GM12892 (cell line): ENCODE results near the gene ANO7.

ENCODE experiments used
- POLR2AphosphoS5 ChIP-seq: IDR thresholded peaks from 2 replicates; pipeline ENCODE4 v1.6.1; 2011; ENCODE audit warnings: low read depth, low read length, control low read depth
- TAF1 ChIP-seq: IDR thresholded peaks from 2 replicates; pipeline ENCODE4 v1.6.1; 2011; ENCODE audit warnings: low read depth, mild to moderate bottlenecking, control low read depth, low read length, borderline replicate concordance

DNA sequence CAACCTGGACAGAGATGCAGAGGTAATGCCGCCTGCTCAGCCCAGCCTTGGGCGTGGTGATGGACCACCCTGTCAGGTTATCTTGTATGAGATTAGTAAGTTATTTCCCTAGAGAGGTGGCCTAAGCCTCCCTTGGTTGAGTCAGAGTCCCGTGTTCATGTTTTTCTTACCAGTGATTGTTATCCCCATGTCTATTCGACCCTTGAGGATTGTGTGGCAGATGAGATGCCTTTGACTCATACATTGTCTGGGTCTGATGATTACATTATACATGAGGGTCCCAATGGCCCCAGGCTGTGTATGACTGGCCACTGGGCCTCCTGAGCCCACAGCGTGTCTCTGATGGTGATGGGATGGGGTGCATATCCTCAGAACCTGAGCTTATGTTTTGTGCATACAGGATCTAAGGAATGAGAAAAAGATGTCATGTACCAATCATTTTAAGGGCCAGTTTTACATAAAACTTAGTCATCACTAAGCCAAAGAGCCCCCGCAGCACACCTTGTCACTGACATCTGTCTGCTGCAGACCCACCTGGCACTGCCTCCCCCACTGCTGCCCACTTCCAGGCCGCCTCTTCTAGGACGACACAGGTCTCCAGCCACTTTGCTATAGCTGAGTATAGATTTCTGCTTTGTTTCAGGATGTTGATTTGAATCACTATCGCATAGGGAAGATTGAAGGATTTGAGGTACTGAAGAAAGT is 30.5 kb upstream of the ANO7 start:
- TF ChIP-seq TAF1, result no peak
- TF ChIP-seq POLR2AphosphoS5, result no peak
